CD4-positive, alpha-beta T cell treated with Interleukin-6 at 100 ng/mL for 8 hours (primary cell): ENCODE measurements around the gene MYO7B.

ENCODE experiments used
- DNase-seq: peaks from one replicate; pipeline ENCODE4 v3.0.0-alpha.2; 2020; ENCODE audit warnings: mixed read lengths, low spot score

Gene MYO7B

DNA sequence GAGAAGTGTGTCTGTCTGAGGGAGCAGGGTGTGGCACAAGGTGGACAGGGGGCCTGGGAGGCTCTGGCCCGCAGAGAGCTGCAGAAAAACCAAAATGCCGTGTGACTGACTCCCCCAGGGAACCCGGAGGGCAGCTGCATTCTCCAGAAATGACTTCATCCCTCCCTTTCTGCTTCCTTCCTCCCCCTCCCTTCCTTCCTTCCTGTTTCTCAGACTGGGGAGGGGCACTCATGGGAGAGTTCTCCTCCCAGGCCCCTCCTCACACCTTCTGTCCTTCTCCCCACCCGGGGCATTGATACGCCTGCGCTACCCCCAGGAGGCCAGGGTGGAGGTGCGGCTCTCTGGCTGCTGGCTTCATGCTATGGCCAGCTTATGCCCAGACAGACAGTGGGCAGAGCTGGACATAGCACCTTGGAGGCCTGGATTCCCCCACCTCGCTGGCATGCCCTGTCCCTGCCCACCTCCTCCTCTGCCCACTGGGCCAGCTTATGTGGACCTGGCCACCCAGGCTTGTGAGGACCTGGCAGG lies 102.3 kb downstream of the MYO7B start:
- peak; percentile 17 for DNase-seq

GRCh38 chr2:127638361-127639110 lies 103.1 kb downstream of the MYO7B start:
- no peak for DNase-seq

DNA sequence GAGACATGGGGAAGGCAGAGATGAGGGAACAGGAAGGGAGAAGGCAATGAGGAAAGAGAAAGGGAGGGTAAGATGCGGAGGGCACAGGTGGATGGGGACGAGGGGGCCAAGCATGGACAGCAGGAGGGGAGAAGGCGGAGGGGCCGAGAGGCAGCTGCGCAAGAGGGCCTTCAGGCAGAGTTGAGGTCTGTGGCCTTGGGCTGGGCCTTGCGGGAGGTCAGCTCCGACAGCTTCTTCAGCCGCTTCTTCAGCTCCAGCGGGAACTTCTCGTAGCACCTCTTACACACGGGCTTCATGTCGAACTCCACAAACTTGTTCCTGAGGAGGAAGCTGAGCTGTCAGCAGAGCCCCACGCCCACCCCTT lies 103.6 kb downstream of the MYO7B start:
- DNase-seq = no peak

GRCh38 chr2:127640082-127641072 lies 104.9 kb downstream of the MYO7B start:
- peak; percentile 31 for DNase-seq

GRCh38 chr2:127641133-127641532 lies 105.7 kb downstream of the MYO7B start:
- DNase-seq = no peak

- DNase-seq = peak; percentile 68
These were observed 106.5 kb downstream of the MYO7B start for GRCh38 chr2:127641846-127642507.

DNA sequence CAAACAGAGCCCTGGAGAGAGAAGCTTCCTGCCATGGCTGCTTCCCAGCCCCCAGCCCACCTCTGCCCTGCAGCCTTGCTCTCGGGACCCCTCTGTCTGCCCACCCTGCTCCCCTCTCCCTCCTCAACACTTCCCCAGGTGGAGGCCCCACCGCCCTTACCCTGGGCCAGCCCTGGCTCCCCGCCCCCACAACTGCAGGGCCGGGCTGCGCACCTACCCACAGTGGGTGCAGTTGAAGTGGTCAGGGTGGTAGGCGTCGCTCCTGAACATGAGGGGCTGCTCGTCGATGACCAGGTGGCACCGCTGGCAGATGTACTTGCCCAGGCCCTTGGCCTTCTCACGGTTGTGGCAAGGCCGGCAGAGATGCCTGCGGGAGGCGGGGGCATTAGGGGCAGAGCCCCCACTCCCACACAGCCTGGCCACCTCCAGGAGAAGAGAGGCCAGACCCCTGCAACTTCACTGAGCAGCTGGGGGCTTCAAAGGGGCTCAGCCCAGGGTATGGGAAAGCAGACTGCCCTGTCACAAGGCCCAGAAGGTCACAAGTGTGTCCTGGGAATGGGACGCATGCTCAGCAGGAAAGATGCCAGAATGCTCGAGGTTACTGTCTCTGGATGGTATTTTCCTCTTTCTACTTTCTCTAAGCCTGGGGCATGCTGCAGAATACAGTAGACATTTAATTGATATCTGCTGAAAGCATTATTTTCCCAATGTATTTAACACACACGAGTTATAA lies 107.4 kb downstream of the MYO7B start:
- no peak for DNase-seq

DNA sequence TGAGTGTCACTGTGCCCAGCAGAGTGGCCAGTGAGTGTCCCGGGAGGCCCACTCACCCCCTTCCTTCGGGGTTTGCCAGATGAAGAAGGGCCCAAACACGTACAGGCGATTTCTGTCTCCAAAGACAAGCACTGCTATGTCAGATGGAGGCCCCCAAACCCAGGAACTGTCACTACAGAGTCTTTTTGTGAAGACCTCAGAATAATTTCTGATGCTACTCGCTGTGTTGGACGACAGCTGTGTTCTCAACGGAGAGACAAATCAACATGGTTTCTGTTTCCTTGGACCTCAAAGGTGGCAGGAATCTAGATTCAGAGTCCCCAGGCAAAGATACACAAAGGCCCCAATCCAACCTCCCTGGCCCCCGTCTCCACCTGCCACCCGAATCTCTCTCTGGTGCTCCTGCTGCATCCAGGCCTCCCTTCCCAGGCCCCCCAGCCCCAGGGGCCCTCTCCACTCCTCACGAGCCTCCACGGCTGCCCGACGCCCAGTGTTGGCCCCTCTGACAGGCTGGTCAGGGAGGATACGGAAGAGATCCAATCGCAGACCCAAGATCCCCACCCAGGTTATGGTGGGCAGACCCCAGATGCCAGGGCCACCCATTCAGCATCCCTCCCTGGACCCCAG lies 108.1 kb downstream of the MYO7B start:
- DNase-seq = no peak

- no peak for DNase-seq
These were observed 108.9 kb downstream of the MYO7B start for GRCh38 chr2:127644066-127645025.

DNA sequence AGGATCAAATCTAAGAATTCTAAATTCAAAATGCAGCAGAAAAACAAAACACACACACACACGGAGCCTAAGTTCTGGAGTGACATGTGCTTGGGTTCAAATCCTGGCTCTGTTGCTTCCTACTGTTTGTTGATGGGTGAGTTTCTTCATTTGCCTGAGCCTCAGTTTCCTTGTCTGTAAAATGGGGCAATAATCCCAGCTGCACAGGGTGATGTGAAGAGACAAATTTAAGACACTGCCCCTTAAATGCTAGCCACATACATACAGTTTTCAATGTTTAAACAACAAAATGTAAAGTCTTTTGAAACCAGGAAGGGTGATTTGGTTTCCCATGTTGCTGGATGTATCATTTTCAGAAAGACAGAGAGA lies 109.5 kb downstream of the MYO7B start:
- no peak for DNase-seq

DNA sequence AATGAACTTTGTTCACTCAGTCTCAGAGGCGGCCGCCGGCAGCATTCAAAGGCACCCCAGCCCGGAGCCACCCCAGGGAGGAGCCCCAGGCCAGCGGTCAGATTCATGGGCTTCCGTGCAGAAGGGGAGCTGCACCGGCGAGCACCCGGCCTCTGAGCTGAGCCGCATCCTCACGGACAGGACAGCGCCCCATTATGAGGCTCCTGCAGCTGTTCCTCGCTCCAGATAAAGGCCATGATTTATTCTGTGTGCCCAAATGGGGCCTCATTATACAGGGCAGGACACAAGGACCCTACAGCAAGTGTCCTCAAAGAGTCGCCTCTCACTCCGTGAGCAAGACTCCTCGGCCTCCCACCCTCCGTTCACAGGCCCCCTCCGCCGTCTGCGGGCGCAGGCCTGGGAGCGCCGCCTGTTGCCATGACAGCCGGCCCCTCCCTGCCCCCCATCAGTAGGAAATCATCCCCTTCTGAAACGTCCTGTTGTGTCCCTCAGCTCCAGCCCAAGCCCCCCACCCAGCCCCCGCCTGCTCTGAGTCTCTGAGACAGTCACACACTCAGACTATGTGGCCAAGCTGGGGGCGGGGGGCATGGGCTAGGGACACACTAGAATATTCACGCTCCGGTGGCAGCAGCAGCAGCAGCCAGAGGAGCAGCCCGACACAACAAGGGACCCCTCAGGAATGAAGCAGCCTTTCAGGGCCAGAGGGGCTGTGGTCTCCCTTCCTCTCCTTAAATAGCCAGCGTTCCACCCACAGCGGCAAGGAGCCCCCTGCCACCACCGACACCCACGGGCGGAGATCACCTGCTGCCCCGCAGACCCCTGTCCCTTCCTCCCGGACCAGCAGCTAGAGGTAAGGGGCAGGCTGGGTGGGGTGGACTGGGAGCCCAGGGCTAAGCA lies 110.2 kb downstream of the MYO7B start, which contains the start of gene GPR17:
Gene GPR17 (plus strand): TSS at position 759 of the 897 bp plus-strand sequence. CDS start 4,583 bp downstream, outside the sequence.
- no peak for DNase-seq

GRCh38 chr2:127646487-127647241 lies 111.2 kb downstream of the MYO7B start:
- DNase-seq = no peak

DNA sequence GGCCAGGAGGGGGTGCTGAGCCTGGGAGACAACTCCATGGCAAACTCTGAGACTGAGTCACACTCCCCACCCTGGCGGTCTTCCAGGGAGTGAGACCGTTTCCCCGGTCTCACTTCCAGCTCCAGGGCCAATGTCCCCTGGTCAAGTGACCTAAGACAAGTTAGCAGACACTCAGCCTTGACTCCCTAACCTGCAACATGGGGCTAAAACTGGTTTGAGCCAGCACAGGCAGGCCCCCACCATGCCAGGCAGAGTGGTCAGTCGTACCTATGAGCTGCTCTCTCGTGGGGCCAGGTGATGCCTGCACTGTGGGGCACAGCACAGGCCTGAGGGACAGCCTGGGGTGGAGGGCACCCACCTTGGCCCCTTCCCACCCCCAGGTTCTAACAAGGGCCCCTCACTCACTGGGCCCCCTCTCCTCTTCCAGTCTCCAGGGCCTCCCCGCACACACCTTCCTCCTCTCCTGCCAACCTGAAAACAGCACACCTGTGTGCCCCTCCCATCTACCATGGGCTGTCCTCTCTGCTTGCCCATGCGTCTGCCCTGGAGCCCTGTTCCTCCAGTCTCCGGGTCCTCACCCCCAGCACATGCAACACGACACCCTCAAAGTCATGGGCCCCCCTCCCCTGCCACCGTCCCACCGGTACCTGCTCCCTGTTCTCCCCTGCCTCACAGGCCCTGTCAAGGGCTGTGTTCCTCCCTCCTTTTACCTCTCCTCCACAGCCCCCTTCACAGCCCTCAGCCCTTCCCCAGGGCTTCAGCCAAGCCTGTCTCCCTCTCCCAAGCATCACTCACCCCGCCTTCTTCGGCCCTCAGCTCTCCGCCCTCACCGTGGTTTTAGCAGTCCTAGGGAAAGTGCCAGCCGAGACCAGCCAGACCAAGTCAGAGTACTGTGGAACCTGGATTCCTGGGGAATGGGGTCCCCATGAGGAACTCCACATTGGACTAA lies 112.0 kb downstream of the MYO7B start:
- DNase-seq = no peak

DNA sequence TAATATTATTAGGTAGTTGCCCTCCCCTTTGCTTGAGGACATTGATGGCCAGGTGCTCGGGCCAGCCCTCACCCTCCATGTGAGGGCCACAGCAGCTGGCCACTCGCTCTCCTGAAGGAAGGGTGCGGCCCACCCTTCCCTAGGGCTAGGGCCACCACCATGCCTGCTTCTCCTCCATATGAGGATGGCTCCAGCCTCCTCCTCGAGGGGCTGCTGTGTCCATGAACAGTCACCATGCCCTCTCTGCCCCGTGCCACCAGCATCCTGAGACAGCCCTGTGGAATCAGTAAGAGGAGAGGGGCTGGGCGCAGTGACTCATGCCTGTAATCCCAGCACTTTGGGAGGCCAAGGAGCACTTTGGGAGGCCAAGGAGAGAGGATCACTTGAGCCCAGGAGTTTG lies 112.8 kb downstream of the MYO7B start:
- DNase-seq = no peak

- DNase-seq = no peak
These were observed 113.7 kb downstream of the MYO7B start for GRCh38 chr2:127649100-127649611.

- peak; percentile 81 for DNase-seq
These were observed 114.2 kb downstream of the MYO7B start for GRCh38 chr2:127649684-127650040.
